ENCODE results near the gene RICTOR. TPM values are rescaled to one million over a fixed set of nuclear protein-coding genes. Genes with fewer than 3 reads are reported as not detected.

RICTOR gene
- total and polyA plus RNA-seq, 10 donors = 6.3 to 70.9 (median 58.5) TPM

DNA sequence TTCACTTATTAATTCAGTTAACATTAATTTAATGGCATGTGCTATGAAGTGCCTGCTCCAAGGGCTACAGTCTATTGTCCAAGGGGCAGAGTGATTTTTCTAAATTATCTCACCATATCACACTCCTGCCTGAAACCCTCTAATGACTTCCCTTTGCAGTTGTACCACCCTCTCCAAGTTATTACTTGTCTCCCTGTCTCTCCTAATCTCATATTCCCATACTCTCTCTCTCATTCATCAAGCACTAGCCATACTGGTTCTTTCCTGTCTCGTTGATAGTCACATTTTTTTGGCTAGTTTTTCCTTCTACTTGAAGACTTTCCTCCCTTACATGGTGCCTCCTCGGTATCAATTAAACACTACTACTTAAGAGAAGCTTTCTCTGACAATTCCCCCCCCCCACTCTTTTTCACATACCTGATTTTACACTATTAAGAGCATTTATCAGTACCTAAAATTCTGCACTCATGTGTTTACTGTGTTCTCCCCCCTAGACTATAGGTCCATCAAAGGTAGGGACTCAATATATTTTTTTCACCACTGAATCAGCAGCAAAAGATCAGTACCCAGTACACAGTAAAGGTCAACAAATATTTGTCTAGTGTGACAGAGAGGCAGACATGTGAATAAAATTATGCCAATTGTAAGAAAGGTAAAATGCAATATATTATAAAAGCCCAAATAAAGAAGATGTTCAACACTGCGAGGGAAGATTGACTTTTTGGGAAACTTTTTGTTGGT is 19.0 kb downstream of the RICTOR start:
- intact Hi-C loops (cut with DNase I; ENCODE audit: low total_unique reads) = no loop called here
- Histone ChIP-seq H3K4me3 (no peak overlapping the region), H3K4me1 (peaks cover 17 to 68% (median 34%) of the 10 kb centered on the region in 6 donors), H3K27ac (no peak overlapping the region), H3K9me3 (no peaks in the 10 kb centered on the region), H3K36me3 (peaks cover 0 to 14% (median 2%) of the 10 kb centered on the region in 6 donors), H3K27me3 (replicated peaks in 1 of 7) (no peaks in the 10 kb centered on the region)
- DNase-seq = no peak
- TF ChIP-seq POLR2A (IDR thresholded peaks at IDR 0.05) (no peak), POLR2AphosphoS5 (IDR thresholded peaks at IDR 0.05) (no peak), CTCF (IDR thresholded peaks at IDR 0.05 in 8 of 11, conservative IDR thresholded peaks at IDR 0.05 in 3 of 11) (no peak)
- WGBS, 5 donors = 69 to 84% (median 80%) methylated on average over 3 of the region's 3 CpGs

GRCh38 chr5:39053189-39053588 is 21.0 kb downstream of the RICTOR start:
- Histone ChIP-seq H3K4me1 (peaks cover 13 to 68% (median 23%) of the 10 kb centered on the region in 6 donors), H3K9me3 (no peaks in the 10 kb centered on the region), H3K27ac (no peak overlapping the region), H3K36me3 (peaks cover 0 to 14% (median 2%) of the 10 kb centered on the region in 6 donors), H3K27me3 (replicated peaks in 1 of 7) (no peaks in the 10 kb centered on the region), H3K4me3 (no peak overlapping the region)
- DNase-seq = no peak
- TF ChIP-seq POLR2AphosphoS5 (IDR thresholded peaks at IDR 0.05) = no peak
- no peak for TF ChIP-seq CTCF (IDR thresholded peaks at IDR 0.05 in 8 of 11, conservative IDR thresholded peaks at IDR 0.05 in 3 of 11)
- TF ChIP-seq POLR2A (IDR thresholded peaks at IDR 0.05) = no peak
- intact Hi-C loops (cut with DNase I; ENCODE audit: low total_unique reads) = no loop called here
- WGBS, 5 donors = 86 to 99% (median 94%) methylated on average over 4 of the region's 4 CpGs

DNA sequence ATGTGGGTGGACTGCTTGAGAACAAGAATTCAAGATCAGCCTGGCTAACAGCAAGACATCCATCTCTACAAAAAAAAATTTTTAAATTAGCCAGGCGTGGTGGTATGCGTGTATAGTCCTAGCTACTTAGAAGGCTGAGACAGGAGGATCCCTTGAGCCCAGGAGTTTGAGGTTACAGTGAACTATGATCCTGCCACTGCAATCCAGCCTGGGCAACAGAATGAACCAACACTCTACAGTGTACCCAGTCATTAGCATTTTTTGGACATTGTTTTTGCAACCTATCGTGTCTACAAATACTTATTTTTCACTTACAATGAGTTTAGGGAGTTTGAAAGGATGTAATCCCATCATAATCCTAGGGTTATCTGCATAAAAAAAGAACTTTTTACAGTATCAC is 22.1 kb downstream of the RICTOR start:
- Histone ChIP-seq H3K4me1 (peaks cover 4 to 67% (median 16%) of the 10 kb centered on the region in 6 donors), H3K27me3 (replicated peaks in 1 of 7) (no peaks in the 10 kb centered on the region), H3K36me3 (peaks cover 0 to 14% (median 2%) of the 10 kb centered on the region in 6 donors), H3K27ac (no peak overlapping the region), H3K9me3 (no peaks in the 10 kb centered on the region), H3K4me3 (no peak overlapping the region)
- intact Hi-C loops (cut with DNase I; ENCODE audit: low total_unique reads) = no loop called here
- WGBS, 5 donors = 83 to 98% (median 95%) methylated on average over 3 of the region's 3 CpGs
- no peak for DNase-seq
- TF ChIP-seq CTCF (IDR thresholded peaks at IDR 0.05 in 8 of 11, conservative IDR thresholded peaks at IDR 0.05 in 3 of 11) = no peak
- TF ChIP-seq POLR2A (IDR thresholded peaks at IDR 0.05) = no peak

GRCh38 chr5:39049315-39049714 is 24.9 kb downstream of the RICTOR start:
- no peak overlapping the region for H3K4me3 ChIP-seq
- no peak overlapping the region for H3K27ac ChIP-seq
- peaks cover 0 to 8% (median 0%) of the 10 kb centered on the region in 6 donors for H3K36me3 ChIP-seq
- no peaks in the 10 kb centered on the region for H3K27me3 ChIP-seq (replicated peaks in 1 of 7)
- H3K9me3 ChIP-seq = no peaks in the 10 kb centered on the region
- intact Hi-C loops (cut with DNase I; ENCODE audit: low total_unique reads) = no loop called here
- peaks cover 0 to 65% (median 16%) of the 10 kb centered on the region in 6 donors for H3K4me1 ChIP-seq
- DNase-seq = no peak
- TF ChIP-seq POLR2A (IDR thresholded peaks at IDR 0.05) (no peak), POLR2AphosphoS5 (IDR thresholded peaks at IDR 0.05) (no peak), CTCF (IDR thresholded peaks at IDR 0.05 in 8 of 11, conservative IDR thresholded peaks at IDR 0.05 in 3 of 11) (no peak)
- WGBS, 5 donors = 91 to 100% (median 97%) methylated on average over 1 of the region's 1 CpG

Measured in spleen (tissue), 11 donors.